ENCODE measurements around the gene PDE8B.

DNA sequence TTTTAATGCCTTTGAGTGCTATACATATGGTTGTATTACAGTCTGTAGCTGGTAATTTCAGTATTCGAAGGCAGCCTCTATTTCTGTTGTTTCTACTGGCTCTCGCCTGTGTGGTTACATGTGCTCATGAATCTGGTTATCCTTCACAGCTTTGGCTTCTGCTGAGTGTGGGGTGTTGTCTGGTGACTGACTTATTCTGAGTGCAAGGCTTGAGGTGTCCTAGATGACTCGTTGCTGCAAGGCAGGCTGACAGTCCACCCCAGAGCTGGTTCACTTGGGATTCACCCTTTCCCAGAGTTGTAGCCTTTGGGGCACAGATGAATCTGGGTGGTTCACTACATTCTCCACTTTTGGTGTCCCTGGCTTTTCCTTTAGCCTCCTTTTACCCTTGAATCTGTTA, 41.4 kb downstream of the PDE8B start:
- TF ChIP-seq, protein P1, sequence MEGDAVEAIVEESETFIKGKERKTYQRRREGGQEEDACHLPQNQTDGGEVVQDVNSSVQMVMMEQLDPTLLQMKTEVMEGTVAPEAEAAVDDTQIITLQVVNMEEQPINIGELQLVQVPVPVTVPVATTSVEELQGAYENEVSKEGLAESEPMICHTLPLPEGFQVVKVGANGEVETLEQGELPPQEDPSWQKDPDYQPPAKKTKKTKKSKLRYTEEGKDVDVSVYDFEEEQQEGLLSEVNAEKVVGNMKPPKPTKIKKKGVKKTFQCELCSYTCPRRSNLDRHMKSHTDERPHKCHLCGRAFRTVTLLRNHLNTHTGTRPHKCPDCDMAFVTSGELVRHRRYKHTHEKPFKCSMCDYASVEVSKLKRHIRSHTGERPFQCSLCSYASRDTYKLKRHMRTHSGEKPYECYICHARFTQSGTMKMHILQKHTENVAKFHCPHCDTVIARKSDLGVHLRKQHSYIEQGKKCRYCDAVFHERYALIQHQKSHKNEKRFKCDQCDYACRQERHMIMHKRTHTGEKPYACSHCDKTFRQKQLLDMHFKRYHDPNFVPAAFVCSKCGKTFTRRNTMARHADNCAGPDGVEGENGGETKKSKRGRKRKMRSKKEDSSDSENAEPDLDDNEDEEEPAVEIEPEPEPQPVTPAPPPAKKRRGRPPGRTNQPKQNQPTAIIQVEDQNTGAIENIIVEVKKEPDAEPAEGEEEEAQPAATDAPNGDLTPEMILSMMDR (IDR thresholded peaks at IDR 0.05): no peak
- no peak for TF ChIP-seq POLR2A (IDR thresholded peaks at IDR 0.05)
